BLaER1 treated with 17β-estradiol and CSF1 and Interleukin-3, amounts not matched to agents 10 nM and 100 nM (cell line): Measurements from ENCODE around the gene TMEM203.
A peak's percentile ranks its signal among the peaks of the same experiment; 100 is the strongest.
"Not testable (repeated sequence)": the region's sequence is repeated elsewhere in the genome, so short reads cannot be mapped to it uniquely, and the experiment has no call there.

Experiments used
- H3K27ac ChIP-seq, 11 experiments: shearing (Covaris generic); formaldehyde crosslinking; 2 replicates each; pipeline ENCODE4 v1.8.1; 2022
- H3K27me3 ChIP-seq, 11 experiments: shearing (Covaris generic); formaldehyde crosslinking; 2 replicates each; pipeline ENCODE4 v1.8.1; 2022
- H3K36me3 ChIP-seq, 11 experiments: shearing (Covaris generic); formaldehyde crosslinking; 2 replicates each; pipeline ENCODE4 v1.8.1; 2022
- H3K4me1 ChIP-seq, 10 experiments: shearing (Covaris generic); formaldehyde crosslinking; 2 replicates each; pipeline ENCODE4 v1.8.1; 2022
- H3K4me2 ChIP-seq, 11 experiments: shearing (Covaris generic); formaldehyde crosslinking; 2 replicates each; pipeline ENCODE4 v1.8.1; 2022
- H3K4me3 ChIP-seq, 10 experiments: shearing (Covaris generic); formaldehyde crosslinking; 2 replicates each; pipeline ENCODE4 v1.8.1; 2022
- H3K9ac ChIP-seq, 11 experiments: shearing (Covaris generic); formaldehyde crosslinking; 2 replicates each; pipeline ENCODE4 v1.8.1; 2022
- H3K9me3 ChIP-seq, 11 experiments: shearing (Covaris generic); formaldehyde crosslinking; replicated peaks in 1 of 11; 2 replicates each; pipeline ENCODE4 v1.8.1; 2022
- H4K20me1 ChIP-seq, 11 experiments: shearing (Covaris generic); formaldehyde crosslinking; 2 replicates each; pipeline ENCODE4 v1.8.1; 2022
- Cebpa-rat ChIP-seq, 11 experiments: shearing (Covaris generic); IDR thresholded peaks; 2 replicates each; pipeline ENCODE4 v1.8.1; 2022

TMEM203 gene

GRCh38 chr9:137250329-137251193 lies 45.1 kb upstream of the TMEM203 start:
- Histone ChIP-seq H3K27me3 (no peaks in the 10 kb centered on the region), H3K9me3 (no peaks in the 10 kb centered on the region), H3K27ac (no peak overlapping the region), H3K4me2 (peak overlapping the region in 7 of 11 experiments; percentile 12 to 51 (median 26); a peak in 10 of 22 replicates), H3K36me3 (no peaks in the 10 kb centered on the region), H3K4me1 (peaks cover 15 to 64% (median 45%) of the 10 kb centered on the region in 10 experiments), H4K20me1 (peaks cover 0 to 17% (median 6%) of the 10 kb centered on the region in 11 experiments; a peak in 13 of 22 replicates), H3K9ac (peak overlapping the region in 6 of 11 experiments; percentile 10 to 60 (median 42); a peak in 9 of 22 replicates), H3K4me3 (no peak overlapping the region)
- TF ChIP-seq Cebpa-rat (IDR thresholded peaks at IDR 0.05): no peak

DNA sequence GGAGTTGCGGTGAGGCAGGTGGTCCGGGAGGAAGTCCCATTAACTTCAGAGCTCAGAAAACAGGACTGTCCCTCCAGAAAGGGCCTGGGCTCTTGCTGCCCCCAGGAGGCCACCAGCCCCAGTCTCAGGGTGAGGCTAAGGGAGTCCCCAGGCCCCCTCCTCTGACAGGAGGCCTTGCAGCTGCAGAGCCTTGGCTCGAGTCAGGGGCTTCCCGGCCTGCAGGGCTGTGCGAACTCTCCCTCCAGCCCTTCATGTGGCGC lies 42.4 kb upstream of the TMEM203 start:
- TF ChIP-seq Cebpa-rat (IDR thresholded peaks at IDR 0.05): no peak
- Histone ChIP-seq H3K9ac (peak overlapping the region in 2 of 11 experiments; percentile 23 to 35; a peak in 3 of 22 replicates), H3K4me3 (no peak overlapping the region), H3K27ac (no peak overlapping the region), H3K27me3 (no peaks in the 10 kb centered on the region), H3K9me3 (no peaks in the 10 kb centered on the region), H4K20me1 (peaks cover 16 to 42% (median 33%) of the 10 kb centered on the region in 11 experiments), H3K4me2 (peak overlapping the region in 2 of 11 experiments; percentile 10 to 36; a peak in 4 of 22 replicates), H3K4me1 (peaks cover 23 to 71% (median 53%) of the 10 kb centered on the region in 10 experiments), H3K36me3 (peaks cover 11 to 17% (median 14%) of the 10 kb centered on the region in 11 experiments)

GRCh38 chr9:137247135-137247915 lies 41.9 kb upstream of the TMEM203 start:
- TF ChIP-seq Cebpa-rat (IDR thresholded peaks at IDR 0.05): no peak
- H4K20me1 ChIP-seq: peaks cover 21 to 48% (median 38%) of the 10 kb centered on the region in 11 experiments
- peak overlapping the region in 2 of 11 experiments; percentile 36 to 97; a peak in 5 of 22 replicates for H3K4me2 ChIP-seq
- H3K36me3 ChIP-seq: peaks cover 17 to 22% (median 19%) of the 10 kb centered on the region in 11 experiments
- no peak overlapping the region for H3K27ac ChIP-seq
- no peaks in the 10 kb centered on the region for H3K27me3 ChIP-seq
- peak overlapping the region in 3 of 11 experiments; percentile 5 to 35 (median 23); a peak in 3 of 22 replicates for H3K9ac ChIP-seq
- H3K9me3 ChIP-seq: no peaks in the 10 kb centered on the region
- H3K4me3 ChIP-seq: no peak overlapping the region
- H3K4me1 ChIP-seq: peaks cover 27 to 72% (median 54%) of the 10 kb centered on the region in 10 experiments

DNA sequence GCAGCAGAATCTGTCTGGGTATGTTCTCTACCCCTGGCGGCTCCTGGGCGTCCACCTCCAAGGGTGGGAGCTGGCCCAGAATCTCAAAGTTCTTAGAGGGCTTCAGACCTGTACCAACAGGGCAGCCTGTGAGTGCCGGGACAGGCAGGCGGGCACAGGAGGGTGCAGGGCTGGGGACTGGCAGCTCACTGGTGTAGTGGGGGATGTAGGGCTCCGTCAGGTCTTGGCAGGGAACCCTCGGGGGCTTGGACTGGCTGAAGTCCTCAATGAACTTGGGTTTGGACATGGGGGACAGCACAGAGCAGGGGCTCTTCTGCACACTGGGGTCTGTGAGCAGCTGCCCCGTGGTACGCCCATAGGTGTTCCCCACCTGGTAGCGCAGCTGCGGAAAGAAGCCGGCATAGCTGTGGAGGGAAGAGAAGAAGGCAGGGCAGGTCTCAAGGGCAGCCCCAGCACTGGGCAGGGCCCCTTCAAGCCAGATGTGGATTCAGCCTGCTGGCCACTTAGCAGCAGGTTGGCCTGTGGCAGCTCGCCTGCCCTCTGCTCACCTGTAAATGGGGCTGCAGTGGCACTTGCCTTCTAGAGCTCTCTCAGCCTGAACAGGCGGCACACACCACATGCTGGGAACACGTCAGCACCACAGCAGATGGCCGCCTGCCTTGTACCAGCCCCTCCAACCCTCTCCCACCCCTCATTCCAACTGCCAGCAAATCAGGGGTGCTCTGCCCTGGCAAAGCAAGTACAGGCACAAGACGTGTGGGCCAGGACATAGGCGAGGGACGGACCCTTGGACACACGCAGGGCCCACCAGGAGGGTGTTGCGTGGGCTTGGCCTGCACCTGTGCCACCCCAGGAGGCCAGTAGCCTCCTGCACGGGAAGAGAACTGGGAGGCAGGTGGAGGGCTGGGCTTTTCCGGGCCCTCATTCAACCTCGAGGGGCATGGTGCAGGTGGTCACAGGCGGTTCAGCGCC lies 40.3 kb upstream of the TMEM203 start:
- H3K9ac ChIP-seq: peak overlapping the region in 4 of 11 experiments; percentile 3 to 95 (median 20); a peak in 1 of 22 replicates
- H3K9me3 ChIP-seq: peaks cover 0 to 3% (median 0%) of the 10 kb centered on the region in 11 experiments; a peak in 1 of 22 replicates
- no peaks in the 10 kb centered on the region for H3K27me3 ChIP-seq
- peaks cover 23 to 30% (median 27%) of the 10 kb centered on the region in 11 experiments for H3K36me3 ChIP-seq
- peaks cover 30 to 60% (median 47%) of the 10 kb centered on the region in 11 experiments for H4K20me1 ChIP-seq
- TF ChIP-seq Cebpa-rat (IDR thresholded peaks at IDR 0.05): no peak
- no peak overlapping the region for H3K27ac ChIP-seq
- peaks cover 28 to 70% (median 54%) of the 10 kb centered on the region in 10 experiments for H3K4me1 ChIP-seq
- peak overlapping the region in 8 of 11 experiments; percentile 92 to 100 (median 97); a peak in 16 of 22 replicates for H3K4me2 ChIP-seq
- H3K4me3 ChIP-seq: no peak overlapping the region

GRCh38 chr9:137244486-137245449 lies 39.3 kb upstream of the TMEM203 start:
- peak overlapping the region in 2 of 10 experiments; percentile 83 to 98; a peak in 1 of 20 replicates for H3K4me3 ChIP-seq
- peaks cover 30 to 60% (median 47%) of the 10 kb centered on the region in 11 experiments for H4K20me1 ChIP-seq
- H3K27me3 ChIP-seq: no peaks in the 10 kb centered on the region
- H3K36me3 ChIP-seq: peaks cover 23 to 30% (median 27%) of the 10 kb centered on the region in 11 experiments
- H3K9ac ChIP-seq: peak overlapping the region in 10 of 11 experiments; percentile 38 to 97 (median 94); a peak in 10 of 22 replicates
- TF ChIP-seq Cebpa-rat (IDR thresholded peaks at IDR 0.05): no peak
- H3K4me2 ChIP-seq: peak overlapping the region; percentile 78 to 100 (median 97)
- H3K4me1 ChIP-seq: peaks cover 29 to 66% (median 51%) of the 10 kb centered on the region in 10 experiments
- H3K9me3 ChIP-seq: peaks cover 0 to 3% (median 0%) of the 10 kb centered on the region in 11 experiments; a peak in 1 of 22 replicates
- H3K27ac ChIP-seq: 0 out of 22 replicates have a peak overlapping the region, but pooled peaks of 1 of the 11 experiments have one; percentile 15

DNA sequence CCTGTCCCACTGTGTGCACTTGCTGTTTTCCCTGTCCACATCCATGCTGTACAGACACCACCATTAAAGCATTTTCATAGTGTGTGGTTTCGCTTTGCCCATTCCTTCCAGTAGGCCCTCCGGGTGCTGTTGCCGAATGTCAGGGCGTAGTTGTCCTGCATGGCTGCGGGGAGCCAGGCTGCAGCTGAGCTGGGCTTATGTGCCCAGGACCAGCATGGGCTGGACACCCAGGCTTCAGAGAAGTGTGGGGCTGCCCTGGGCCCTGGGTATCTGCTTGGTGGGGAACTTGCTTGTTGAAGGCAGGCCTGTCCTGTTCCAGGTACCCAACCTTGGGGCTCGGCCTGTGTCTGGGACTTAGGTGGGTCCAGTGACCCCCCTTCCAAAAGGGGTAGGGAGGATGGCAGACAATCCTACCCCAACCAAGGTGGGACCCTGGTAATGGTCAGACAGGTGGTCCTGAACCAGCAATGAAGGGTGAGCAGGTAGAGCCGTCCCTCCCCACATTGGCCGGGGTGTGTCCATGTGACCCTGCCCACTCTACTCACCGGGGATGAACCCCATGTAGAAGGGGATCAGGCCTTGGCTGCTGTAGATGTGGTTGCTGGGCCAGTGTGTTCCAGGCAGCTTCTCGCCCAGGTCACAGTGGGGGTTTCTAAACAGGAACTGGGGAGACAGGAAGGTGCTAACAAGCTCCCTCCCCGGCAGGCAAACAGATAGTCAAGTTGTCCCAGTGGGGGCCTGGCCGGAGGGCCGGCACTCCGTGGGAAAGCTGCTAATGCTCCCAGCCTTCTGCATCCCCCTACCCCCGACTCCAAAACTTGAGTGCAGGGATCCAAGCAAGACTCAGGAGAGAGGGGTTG lies 38.4 kb upstream of the TMEM203 start:
- Histone ChIP-seq H3K36me3 (peaks cover 23 to 30% (median 27%) of the 10 kb centered on the region in 11 experiments), H3K9ac (peak overlapping the region; percentile 8 to 97 (median 94); a peak in 19 of 22 replicates), H3K4me2 (peak overlapping the region; percentile 78 to 100 (median 97)), H3K4me1 (peaks cover 38 to 75% (median 61%) of the 10 kb centered on the region in 10 experiments), H3K4me3 (peak overlapping the region in 8 of 10 experiments; percentile 32 to 99 (median 98); a peak in 14 of 20 replicates), H4K20me1 (peaks cover 30 to 60% (median 48%) of the 10 kb centered on the region in 11 experiments), H3K9me3 (peaks cover 0 to 3% (median 0%) of the 10 kb centered on the region in 11 experiments; a peak in 1 of 22 replicates), H3K27ac (0 out of 22 replicates have a peak overlapping the region, but pooled peaks of 2 of the 11 experiments have one; percentile 12 to 15), H3K27me3 (no peaks in the 10 kb centered on the region)
- no peak for TF ChIP-seq Cebpa-rat (IDR thresholded peaks at IDR 0.05)

DNA sequence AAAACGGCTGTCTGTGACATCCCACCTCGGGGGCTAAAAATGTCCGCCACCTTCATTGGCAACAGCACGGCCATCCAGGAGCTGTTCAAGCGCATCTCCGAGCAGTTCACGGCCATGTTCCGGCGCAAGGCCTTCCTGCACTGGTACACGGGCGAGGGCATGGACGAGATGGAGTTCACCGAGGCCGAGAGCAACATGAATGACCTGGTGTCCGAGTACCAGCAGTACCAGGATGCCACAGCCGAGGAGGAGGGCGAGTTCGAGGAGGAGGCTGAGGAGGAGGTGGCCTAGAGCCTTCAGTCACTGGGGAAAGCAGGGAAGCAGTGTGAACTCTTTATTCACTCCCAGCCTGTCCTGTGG lies 37.8 kb upstream of the TMEM203 start:
- H3K27me3 ChIP-seq, H3K9me3 ChIP-seq, H3K27ac ChIP-seq: not testable (repeated sequence)
- H3K4me1 ChIP-seq: peaks cover 44 to 81% (median 67%) of the 10 kb centered on the region in 10 experiments
- H3K36me3 ChIP-seq: peaks cover 23 to 30% (median 27%) of the 10 kb centered on the region in 11 experiments
- peaks cover 30 to 66% (median 54%) of the 10 kb centered on the region in 11 experiments for H4K20me1 ChIP-seq
- peak overlapping the region; percentile 78 to 100 (median 97) for H3K4me2 ChIP-seq
- H3K4me3 ChIP-seq: peak overlapping the region in 8 of 10 experiments; percentile 83 to 99 (median 98); a peak in 15 of 20 replicates
- H3K9ac ChIP-seq: peak overlapping the region; percentile 60 to 97 (median 94); a peak in 18 of 22 replicates
